ENCODE measurements around the gene FANK1.

GRCh38 chr10:125883211-125883610 is 13.2 kb upstream of the FANK1 start:
- TF ChIP-seq GATA2 (IDR thresholded peaks at IDR 0.05; ENCODE audit: low read depth, low read length) (no peak), GATA3 (IDR thresholded peaks at IDR 0.05; ENCODE audit: low read depth, low read length) (no peak)

Data from SH-SY5Y (cell line).